Measurements from ENCODE around the gene INIP.

The INIP gene

DNA sequence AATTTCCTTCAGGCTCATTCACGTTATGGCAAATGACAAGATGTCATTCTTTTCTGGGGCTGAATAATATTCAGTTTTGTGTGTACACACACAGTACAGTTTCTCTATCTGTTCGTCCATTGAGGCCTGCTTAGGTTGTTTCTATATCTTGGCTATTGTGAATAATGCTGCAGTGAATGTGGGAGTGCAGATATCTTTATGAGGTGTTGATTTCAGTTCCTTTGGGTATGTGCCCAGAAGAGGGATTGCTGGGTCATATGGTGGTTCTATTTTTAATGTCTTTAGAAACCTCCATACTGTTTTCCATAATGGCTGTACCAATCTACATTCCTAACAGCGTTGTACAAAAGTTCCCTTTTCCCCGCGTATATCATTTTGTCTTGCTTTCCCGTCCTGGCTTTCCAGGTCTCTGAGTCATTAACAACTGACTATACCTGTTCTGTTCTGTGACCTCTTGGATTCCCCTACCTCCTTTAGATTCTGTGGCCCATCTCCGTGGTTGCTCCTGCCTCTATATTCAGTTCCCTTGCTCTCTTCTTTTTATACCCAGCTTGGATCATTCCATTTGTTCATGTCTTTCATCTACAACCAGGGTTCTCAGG, 39.5 kb upstream of the INIP start:
- Histone ChIP-seq H3K4me2 (ENCODE audit: insufficient read depth, low read length, poor library complexity, severe bottlenecking) (no peak overlapping the region), H3K79me1 (ENCODE audit: low read depth, low read length) (peaks cover 2% of the 10 kb centered on the region), H3K9ac (ENCODE audit: low read depth, low read length, poor library complexity) (no peak overlapping the region), H2BK15ac (ENCODE audit: low read length) (no peak overlapping the region), H2AFZ (ENCODE audit: low read length) (no peak overlapping the region), H3K27ac (replicated peaks; ENCODE audit: low read length) (no peak overlapping the region), H3K27me3 (ENCODE audit: control insufficient read depth in 3 of 3, insufficient read depth in 3 of 3, low read depth in 1 of 3, low read length in 3 of 3) (no peaks in the 10 kb centered on the region), H3K4me1 (ENCODE audit: control insufficient read depth in 2 of 2, insufficient read depth in 1 of 2, low read depth in 1 of 2, low read length in 2 of 2) (peaks cover 0 to 2% of the 10 kb centered on the region in 2 donors), H2BK12ac (ENCODE audit: low read length) (no peak overlapping the region), H2AK5ac (ENCODE audit: low read depth, low read length) (no peak overlapping the region), H3K4ac (ENCODE audit: low read length) (no peak overlapping the region), H3K18ac (ENCODE audit: low read length) (no peak overlapping the region), H2BK120ac (ENCODE audit: low read depth, low read length) (no peak overlapping the region), H3K4me3 (ENCODE audit: low read length in 2 of 2) (no peak overlapping the region), H3K14ac (ENCODE audit: low read length) (no peak overlapping the region), H3K23ac (ENCODE audit: low read depth, low read length, poor library complexity) (no peak overlapping the region), H3K36me3 (replicated peaks in 1 of 2; ENCODE audit: control insufficient read depth in 2 of 2, insufficient read depth in 2 of 2, low read length in 2 of 2) (no peaks in the 10 kb centered on the region), H3K9me3 (replicated peaks in 1 of 2; ENCODE audit: control insufficient read depth in 2 of 2, insufficient read depth in 1 of 2, low read depth in 1 of 2, low read length in 2 of 2) (no peaks in the 10 kb centered on the region), H4K8ac (ENCODE audit: low read depth, low read length) (no peak overlapping the region), H4K91ac (ENCODE audit: low read depth, low read length, poor library complexity) (no peak overlapping the region), H2BK5ac (ENCODE audit: low read length) (no peak overlapping the region)
- WGBS, 2 donors (ENCODE audit: extremely low coverage in 2 of 2, insufficient read length in 2 of 2, insufficient replicate concordance in 1 of 2), result no CpG with 5 or more reads among the region's 7 CpGs
- DNase-seq (ENCODE audit: low spot score), result no peak

DNA sequence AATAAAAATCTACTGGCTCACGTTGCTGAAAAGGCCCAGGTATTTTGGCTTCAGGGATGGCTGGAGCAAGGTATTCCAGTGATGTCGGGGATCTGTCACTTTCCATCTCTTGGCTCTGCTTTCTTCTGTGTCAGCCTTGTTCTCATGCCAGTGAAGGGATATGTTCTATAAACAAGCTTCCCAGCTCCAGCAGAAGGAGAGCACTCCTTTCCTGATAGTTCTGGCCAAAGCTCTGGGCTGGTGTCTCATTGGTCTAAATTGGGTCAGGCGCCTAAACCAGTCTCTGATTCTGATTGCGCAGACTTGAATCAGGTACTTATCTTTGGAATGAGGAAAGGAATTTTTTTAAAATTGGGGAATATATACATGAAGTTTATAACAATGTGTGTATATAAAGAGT, 37.8 kb upstream of the INIP start:
- H3K4me2 ChIP-seq (ENCODE audit: insufficient read depth, low read length, poor library complexity, severe bottlenecking), result no peak overlapping the region
- no peak overlapping the region for H3K18ac ChIP-seq (ENCODE audit: low read length)
- no peak overlapping the region for H4K91ac ChIP-seq (ENCODE audit: low read depth, low read length, poor library complexity)
- no CpG with 5 or more reads among the region's 4 CpGs for WGBS, 2 donors (ENCODE audit: extremely low coverage in 2 of 2, insufficient read length in 2 of 2, insufficient replicate concordance in 1 of 2)
- H3K27ac ChIP-seq (replicated peaks; ENCODE audit: low read length), result no peak overlapping the region
- no peak for DNase-seq (ENCODE audit: low spot score)
- H3K79me1 ChIP-seq (ENCODE audit: low read depth, low read length), result peaks cover 2% of the 10 kb centered on the region
- H4K8ac ChIP-seq (ENCODE audit: low read depth, low read length), result no peak overlapping the region
- no peak overlapping the region for H2BK120ac ChIP-seq (ENCODE audit: low read depth, low read length)
- H2BK5ac ChIP-seq (ENCODE audit: low read length), result no peak overlapping the region
- no peaks in the 10 kb centered on the region for H3K36me3 ChIP-seq (replicated peaks in 1 of 2; ENCODE audit: control insufficient read depth in 2 of 2, insufficient read depth in 2 of 2, low read length in 2 of 2)
- H3K4me3 ChIP-seq (ENCODE audit: low read length in 2 of 2), result no peak overlapping the region
- no peaks in the 10 kb centered on the region for H3K27me3 ChIP-seq (ENCODE audit: control insufficient read depth in 3 of 3, insufficient read depth in 3 of 3, low read depth in 1 of 3, low read length in 3 of 3)
- H3K23ac ChIP-seq (ENCODE audit: low read depth, low read length, poor library complexity), result no peak overlapping the region
- H3K4me1 ChIP-seq (ENCODE audit: control insufficient read depth in 2 of 2, insufficient read depth in 1 of 2, low read depth in 1 of 2, low read length in 2 of 2), result peaks cover 0 to 5% of the 10 kb centered on the region in 2 donors
- no peak overlapping the region for H2BK15ac ChIP-seq (ENCODE audit: low read length)
- no peak overlapping the region for H2BK12ac ChIP-seq (ENCODE audit: low read length)
- H2AK5ac ChIP-seq (ENCODE audit: low read depth, low read length), result no peak overlapping the region
- H3K9me3 ChIP-seq (replicated peaks in 1 of 2; ENCODE audit: control insufficient read depth in 2 of 2, insufficient read depth in 1 of 2, low read depth in 1 of 2, low read length in 2 of 2), result no peaks in the 10 kb centered on the region
- H2AFZ ChIP-seq (ENCODE audit: low read length), result no peak overlapping the region
- no peak overlapping the region for H3K9ac ChIP-seq (ENCODE audit: low read depth, low read length, poor library complexity)
- H3K14ac ChIP-seq (ENCODE audit: low read length), result no peak overlapping the region
- H3K4ac ChIP-seq (ENCODE audit: low read length), result no peak overlapping the region

DNA sequence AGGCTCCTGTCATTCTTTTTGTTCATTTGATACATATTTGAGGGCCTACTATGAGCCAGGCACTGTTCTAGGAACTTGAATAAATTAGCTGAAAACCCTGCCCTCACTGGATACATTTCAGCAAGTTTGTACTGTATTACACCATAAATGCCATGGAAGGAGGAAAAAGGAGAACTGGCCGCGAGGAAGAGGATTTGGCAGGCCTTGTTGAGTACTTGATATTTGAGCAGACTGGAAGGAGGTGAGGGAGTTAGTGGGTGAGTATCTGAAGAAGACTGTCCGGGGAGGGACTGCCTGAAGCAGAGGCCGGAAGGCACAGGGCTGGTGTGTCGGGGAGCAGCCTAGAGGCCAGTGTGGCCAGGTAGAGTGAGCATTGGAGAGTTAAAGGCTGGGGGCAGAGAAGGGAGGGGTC, 37.1 kb upstream of the INIP start:
- DNase-seq (ENCODE audit: low spot score), result no peak
- Histone ChIP-seq H3K27ac (replicated peaks; ENCODE audit: low read length) (no peak overlapping the region), H3K9ac (ENCODE audit: low read depth, low read length, poor library complexity) (no peak overlapping the region), H4K8ac (ENCODE audit: low read depth, low read length) (no peak overlapping the region), H3K79me1 (ENCODE audit: low read depth, low read length) (peaks cover 2% of the 10 kb centered on the region), H2AFZ (ENCODE audit: low read length) (no peak overlapping the region), H3K4me2 (ENCODE audit: insufficient read depth, low read length, poor library complexity, severe bottlenecking) (no peak overlapping the region), H3K4ac (ENCODE audit: low read length) (no peak overlapping the region), H3K4me3 (ENCODE audit: low read length in 2 of 2) (no peak overlapping the region), H4K91ac (ENCODE audit: low read depth, low read length, poor library complexity) (no peak overlapping the region), H2BK15ac (ENCODE audit: low read length) (no peak overlapping the region), H3K23ac (ENCODE audit: low read depth, low read length, poor library complexity) (no peak overlapping the region), H2BK5ac (ENCODE audit: low read length) (no peak overlapping the region), H3K14ac (ENCODE audit: low read length) (no peak overlapping the region), H3K27me3 (ENCODE audit: control insufficient read depth in 3 of 3, insufficient read depth in 3 of 3, low read depth in 1 of 3, low read length in 3 of 3) (no peaks in the 10 kb centered on the region), H3K18ac (ENCODE audit: low read length) (no peak overlapping the region), H2BK120ac (ENCODE audit: low read depth, low read length) (no peak overlapping the region), H3K4me1 (ENCODE audit: control insufficient read depth in 2 of 2, insufficient read depth in 1 of 2, low read depth in 1 of 2, low read length in 2 of 2) (peaks cover 0 to 8% of the 10 kb centered on the region in 2 donors), H3K9me3 (replicated peaks in 1 of 2; ENCODE audit: control insufficient read depth in 2 of 2, insufficient read depth in 1 of 2, low read depth in 1 of 2, low read length in 2 of 2) (no peaks in the 10 kb centered on the region), H2BK12ac (ENCODE audit: low read length) (no peak overlapping the region), H2AK5ac (ENCODE audit: low read depth, low read length) (no peak overlapping the region), H3K36me3 (replicated peaks in 1 of 2; ENCODE audit: control insufficient read depth in 2 of 2, insufficient read depth in 2 of 2, low read length in 2 of 2) (no peaks in the 10 kb centered on the region)
- no CpG with 5 or more reads among the region's 5 CpGs for WGBS, 2 donors (ENCODE audit: extremely low coverage in 2 of 2, insufficient read length in 2 of 2, insufficient replicate concordance in 1 of 2)

DNA sequence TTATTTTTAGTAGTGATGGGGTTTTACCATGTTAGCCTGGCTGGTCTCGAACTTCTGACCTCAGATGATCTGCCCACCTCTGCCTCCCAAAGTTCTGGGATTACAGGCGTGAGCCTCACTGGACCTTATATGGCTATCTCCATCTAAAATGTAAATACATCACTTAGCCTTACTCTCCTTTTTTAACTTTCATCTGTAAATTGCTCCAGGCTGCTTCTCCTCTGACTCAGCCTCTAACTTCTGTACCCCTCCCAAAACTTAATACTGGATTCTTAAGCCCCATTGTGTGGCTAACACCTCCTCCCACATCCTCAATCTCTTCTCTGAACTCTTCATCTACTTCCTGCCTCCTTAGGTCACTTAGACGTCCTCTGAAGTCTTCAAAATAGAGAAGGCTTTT, 36.7 kb upstream of the INIP start:
- H4K8ac ChIP-seq (ENCODE audit: low read depth, low read length), result no peak overlapping the region
- no peak overlapping the region for H3K4ac ChIP-seq (ENCODE audit: low read length)
- no peak overlapping the region for H4K91ac ChIP-seq (ENCODE audit: low read depth, low read length, poor library complexity)
- H3K9ac ChIP-seq (ENCODE audit: low read depth, low read length, poor library complexity), result no peak overlapping the region
- no peak overlapping the region for H2BK120ac ChIP-seq (ENCODE audit: low read depth, low read length)
- H3K27ac ChIP-seq (replicated peaks; ENCODE audit: low read length), result no peak overlapping the region
- H3K9me3 ChIP-seq (replicated peaks in 1 of 2; ENCODE audit: control insufficient read depth in 2 of 2, insufficient read depth in 1 of 2, low read depth in 1 of 2, low read length in 2 of 2), result no peaks in the 10 kb centered on the region
- no peak overlapping the region for H3K14ac ChIP-seq (ENCODE audit: low read length)
- peaks cover 0 to 11% of the 10 kb centered on the region in 2 donors for H3K4me1 ChIP-seq (ENCODE audit: control insufficient read depth in 2 of 2, insufficient read depth in 1 of 2, low read depth in 1 of 2, low read length in 2 of 2)
- H3K27me3 ChIP-seq (ENCODE audit: control insufficient read depth in 3 of 3, insufficient read depth in 3 of 3, low read depth in 1 of 3, low read length in 3 of 3), result no peaks in the 10 kb centered on the region
- no peak overlapping the region for H3K4me3 ChIP-seq (ENCODE audit: low read length in 2 of 2)
- H2AFZ ChIP-seq (ENCODE audit: low read length), result no peak overlapping the region
- H3K36me3 ChIP-seq (replicated peaks in 1 of 2; ENCODE audit: control insufficient read depth in 2 of 2, insufficient read depth in 2 of 2, low read length in 2 of 2), result no peaks in the 10 kb centered on the region
- H3K18ac ChIP-seq (ENCODE audit: low read length), result no peak overlapping the region
- no peak overlapping the region for H3K4me2 ChIP-seq (ENCODE audit: insufficient read depth, low read length, poor library complexity, severe bottlenecking)
- DNase-seq (ENCODE audit: low spot score), result no peak
- H2BK5ac ChIP-seq (ENCODE audit: low read length), result no peak overlapping the region
- no peak overlapping the region for H2BK12ac ChIP-seq (ENCODE audit: low read length)
- H2AK5ac ChIP-seq (ENCODE audit: low read depth, low read length), result no peak overlapping the region
- no CpG with 5 or more reads among the region's 3 CpGs for WGBS, 2 donors (ENCODE audit: extremely low coverage in 2 of 2, insufficient read length in 2 of 2, insufficient replicate concordance in 1 of 2)
- H2BK15ac ChIP-seq (ENCODE audit: low read length), result no peak overlapping the region
- H3K23ac ChIP-seq (ENCODE audit: low read depth, low read length, poor library complexity), result no peak overlapping the region
- H3K79me1 ChIP-seq (ENCODE audit: low read depth, low read length), result peaks cover 2% of the 10 kb centered on the region
